Endothelial cell of umbilical vein (primary cell): ENCODE measurements around the gene SHISA7. TPM values are rescaled to one million over a fixed set of nuclear protein-coding genes. Genes with fewer than 3 reads are reported as not detected.

Experiments used
- BruUV-seq: library from RNA; stranded (reverse); fragments of 400-500 nt; replicated peaks from 2 replicates; lab custom pipeline; 2021; lab: Mats Ljungman, UMichigan
- CTCF ChIA-PET: fragments of 300-600, 350-600 bp; sonication (Branson Sonifier 250); formaldehyde crosslinking; loops from one replicate; lab custom pipeline; 2021; ENCODE audit warnings: antibody characterized with exemption, inconsistent platforms; lab: Charles Lee
- POLR2A ChIA-PET: fragments of 300-600, 350-600 bp; sonication (Branson Sonifier 250); formaldehyde crosslinking; loops from one replicate; lab custom pipeline; 2021; ENCODE audit warnings: antibody characterized with exemption, inconsistent platforms; lab: Charles Lee
- DNase-seq: peaks from one replicate; pipeline ENCODE4 v3.0.0-alpha.2; 2011; ENCODE audit warnings: low read depth, low spot score
- FAIRE-seq: peaks from 2 replicates; lab custom pipeline; 2011; peaks lifted over from hg19 to GRCh38; lab: Jason Lieb, UNC
- H2AFZ ChIP-seq: 2 replicates; pipeline ENCODE4 v1.6.0; 2012; ENCODE audit warnings: low read depth, low read length, control low read depth, inconsistent platforms
- H3K27ac ChIP-seq: 2 replicates; pipeline ENCODE4 v1.5.1; 2011; ENCODE audit warnings: low read depth, mild to moderate bottlenecking, control low read depth, low read length, moderate library complexity; ENCODE audit not compliant: insufficient read depth
- H3K27me3 ChIP-seq, 2 experiments: 2 replicates each; pipeline versions ENCODE4 v1.6.0 to v1.6.1; 2011; ENCODE audit warnings: low read length in 2 of 2, mixed read lengths in 1 of 2; ENCODE audit not compliant: control insufficient read depth in 2 of 2, insufficient read depth in 2 of 2
- H3K36me3 ChIP-seq, 2 experiments: 2 replicates in 1 of 2; 3 replicates in 1 of 2; pipeline ENCODE4 v1.5.1; 2011; ENCODE audit warnings: low read length in 2 of 2, mild to moderate bottlenecking in 1 of 2, moderate library complexity in 1 of 2; ENCODE audit not compliant: control insufficient read depth in 2 of 2, insufficient read depth in 2 of 2; ENCODE audit errors: extremely low read depth in 1 of 2
- H3K4me1 ChIP-seq: 3 replicates; pipeline ENCODE4 v1.5.1; 2011; ENCODE audit warnings: mild to moderate bottlenecking, low read length; ENCODE audit not compliant: control insufficient read depth, insufficient read depth; ENCODE audit errors: extremely low read depth
- H3K4me2 ChIP-seq: 2 replicates; pipeline ENCODE4 v1.6.1; 2011; ENCODE audit warnings: low read length, control low read depth, mixed read lengths; ENCODE audit not compliant: insufficient read depth
- H3K4me3 ChIP-seq, 3 experiments: fragments of 200-600 bp in 1 of 3; sonication (generic), shearing (Covaris generic) in 1 of 3; replicated peaks in 1 of 3; 2 replicates each; pipeline ENCODE4 v1.5.1; 2011 to 2016; ENCODE audit warnings: control low read depth in 3 of 3, low read length in 3 of 3, mild to moderate bottlenecking in 2 of 3, inconsistent platforms in 1 of 3, low read depth in 1 of 3, moderate library complexity in 1 of 3; ENCODE audit not compliant: insufficient read depth in 1 of 3
- H3K79me2 ChIP-seq: 2 replicates; pipeline ENCODE4 v1.6.0; 2012; ENCODE audit warnings: low read length, inconsistent platforms; ENCODE audit not compliant: control insufficient read depth, insufficient read depth
- H3K9ac ChIP-seq: replicated peaks from 2 replicates; pipeline ENCODE3; 2011; ENCODE audit warnings: low read length, control low read depth; ENCODE audit not compliant: insufficient read depth; ENCODE audit errors: extremely low read depth
- H3K9me1 ChIP-seq: replicated peaks from 3 replicates; pipeline ENCODE4 v1.6.0; 2011; ENCODE audit warnings: mild to moderate bottlenecking, low read length; ENCODE audit not compliant: control insufficient read depth, insufficient read depth; ENCODE audit errors: extremely low read depth
- H3K9me3 ChIP-seq: replicated peaks from 2 replicates; pipeline ENCODE4 v1.5.1; 2012; ENCODE audit warnings: low read length, inconsistent platforms; ENCODE audit not compliant: control insufficient read depth, insufficient read depth
- H4K20me1 ChIP-seq: replicated peaks from 2 replicates; pipeline ENCODE3; 2011; ENCODE audit warnings: mild to moderate bottlenecking, low read length; ENCODE audit not compliant: control insufficient read depth, insufficient read depth; ENCODE audit errors: extremely low read depth
- EZH2 ChIP-seq: IDR thresholded peaks from 2 replicates; pipeline ENCODE4 v1.6.1; 2012; ENCODE audit warnings: borderline replicate concordance, low read depth, mild to moderate bottlenecking, moderate library complexity, low read length, inconsistent platforms; ENCODE audit not compliant: severe bottlenecking
- FOS ChIP-seq: IDR thresholded peaks from 2 replicates; pipeline ENCODE4 v1.6.1; 2011; ENCODE audit warnings: mild to moderate bottlenecking, low read length, moderate library complexity, borderline replicate concordance; ENCODE audit not compliant: insufficient read depth
- GATA2 ChIP-seq: IDR thresholded peaks from 2 replicates; pipeline ENCODE4 v1.7.0; 2011; ENCODE audit warnings: low read depth, mild to moderate bottlenecking, moderate library complexity, mixed read lengths, low read length; ENCODE audit not compliant: insufficient read length, insufficient read depth
- JUN ChIP-seq: IDR thresholded peaks from 2 replicates; pipeline ENCODE4 v1.6.1; 2011; ENCODE audit warnings: borderline replicate concordance, low read depth; ENCODE audit not compliant: insufficient read length, insufficient read depth
- MYC ChIP-seq: IDR thresholded peaks from one replicate; pipeline ENCODE4 v1.6.1; 2011; ENCODE audit warnings: mild to moderate bottlenecking, low read depth, low read length
- POLR2A ChIP-seq: IDR thresholded peaks from 2 replicates; pipeline ENCODE4 v1.6.1; 2012; ENCODE audit warnings: low read depth, mild to moderate bottlenecking, control low read depth, low read length
- POLR2AphosphoS5 ChIP-seq: IDR thresholded peaks from 2 replicates; pipeline ENCODE4 v1.6.1; 2012; ENCODE audit warnings: low read depth, mild to moderate bottlenecking, control low read depth, low read length, moderate library complexity; ENCODE audit not compliant: insufficient read depth
- dilution Hi-C: fragments of 300-500 bp; cut with MboI; formaldehyde crosslinking; loops from one replicate; pipeline ENCODE4 v1.15.0; 2019; ENCODE audit warnings: low sequenced_read_pairs; ENCODE audit not compliant: extremely low pct_ligation_motif_present
- intact Hi-C: fragments of 100-400 bp; cut with micrococcal nuclease; formaldehyde crosslinking; loops from one replicate; pipeline ENCODE4 v1.10.0; 2022
- polyA plus RNA-seq, 4 experiments: library from polyadenylated mRNA; depleted of rRNA in 3 of 4; stranded (reverse) in 3 of 4; unstranded in 1 of 4; fragments of >200 nt; gene quantifications; 2 replicates each; pipeline versions ENCODE4 v1.2.1 to v1.2.3, GENCODE V29; 2011 to 2012; ENCODE audit warnings: missing spikeins in 1 of 4
- total RNA-seq: library from RNA; stranded (reverse); gene quantifications from 2 replicates; pipeline ENCODE4 v1.2.3, GENCODE V29; 2021
- TF ChIP-seq, protein P1 (sequence below): IDR thresholded peaks from 2 replicates; pipeline ENCODE4 v1.6.1; 2011; ENCODE audit not compliant: insufficient read depth, insufficient read length
- TF ChIP-seq, protein P2 (sequence below), 2 donors: IDR thresholded peaks; 1 replicate in 1 of 2; 2 replicates in 1 of 2; pipeline ENCODE4 v1.5.1; 2011; ENCODE audit warnings: low read length in 2 of 2, mild to moderate bottlenecking in 2 of 2, moderate library complexity in 2 of 2, control low read depth in 1 of 2, inconsistent platforms in 1 of 2, low read depth in 1 of 2; ENCODE audit not compliant: insufficient read depth in 1 of 2; ENCODE audit errors: extremely low read depth in 1 of 2

Gene SHISA7
- total and polyA plus RNA-seq, 2 donors (not counting 3 experiments of a cell fraction or from before 2014, with no cell fraction given): not detected

DNA sequence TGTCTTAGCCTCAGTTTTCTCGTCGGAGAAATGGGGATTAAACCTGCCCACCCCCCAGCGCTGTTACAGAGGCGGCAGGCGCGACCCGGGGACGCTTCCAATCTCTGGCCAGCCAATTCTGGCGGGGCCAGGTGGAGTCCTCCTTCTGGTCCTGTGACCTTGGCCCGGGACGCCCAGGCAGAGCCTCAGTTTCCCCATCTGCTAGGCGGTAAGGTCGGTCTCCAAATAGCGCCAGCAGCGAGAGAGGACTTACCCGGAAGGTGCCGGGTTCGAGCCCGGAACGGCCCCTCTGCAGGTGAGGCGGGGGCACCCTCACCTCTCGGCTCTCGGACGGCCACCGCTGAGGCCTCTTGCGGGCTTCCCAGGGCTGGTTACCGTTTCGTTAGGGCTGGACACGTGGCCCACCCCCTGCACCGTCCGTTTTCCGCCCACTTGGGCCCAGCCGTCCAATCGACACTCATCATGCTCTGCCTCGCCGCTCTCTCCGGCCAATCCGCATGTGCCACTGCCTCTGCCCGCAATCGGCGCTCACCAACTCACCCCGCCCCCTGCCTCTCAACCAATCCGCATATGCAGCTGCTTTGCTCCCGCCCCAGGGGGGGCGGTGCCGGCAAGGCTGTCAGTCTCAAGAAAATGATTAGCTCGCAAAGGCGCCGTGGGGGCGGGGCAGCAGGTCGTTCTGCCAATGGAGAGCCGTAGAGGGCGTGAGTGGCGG is 18.3 kb upstream of the SHISA7 start, which contains the start of gene ISOC2:
TSS of gene ISOC2 (minus strand) at position 384 of the 715 bp plus-strand sequence. CDS start 5,156 bp downstream, outside the sequence.
- dilution Hi-C loops: no loop called here
- TSS peak; percentile 86 for BruUV-seq

DNA sequence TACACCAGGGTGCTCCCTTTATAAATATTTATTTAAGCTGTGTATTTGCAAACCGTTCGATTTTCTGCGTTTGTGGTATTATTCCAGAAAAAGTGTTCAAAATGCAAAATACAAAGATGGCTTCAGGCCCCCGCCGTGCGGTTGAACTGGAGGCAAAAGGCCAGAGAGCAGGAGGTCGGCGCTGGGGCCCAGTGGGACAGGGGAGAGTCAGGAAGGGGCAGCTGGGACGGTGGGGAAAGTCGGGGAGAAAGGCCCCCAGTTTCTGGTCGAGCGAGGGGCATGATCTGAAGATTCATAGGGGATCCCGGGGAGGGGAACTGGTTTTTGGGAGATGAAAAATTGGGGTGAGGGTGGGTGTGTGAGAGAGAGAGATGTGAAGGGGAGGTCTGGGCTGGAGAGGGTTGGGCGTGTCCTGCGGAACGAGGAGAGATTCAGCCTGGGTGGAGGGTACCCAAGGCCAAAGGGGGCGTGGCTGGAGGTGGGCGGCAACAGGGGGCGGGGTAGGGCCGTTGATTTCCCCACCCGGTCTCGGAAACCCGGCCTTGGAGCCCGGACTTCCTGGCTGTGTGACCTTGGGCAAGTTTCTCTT is 17.7 kb upstream of the SHISA7 start:
- H3K36me3 ChIP-seq: no peaks in the 10 kb centered on the region
- H3K9me3 ChIP-seq: no peaks in the 10 kb centered on the region
- H3K9me1 ChIP-seq: no peaks in the 10 kb centered on the region
- H3K9ac ChIP-seq: peak overlapping the region; percentile 81
- H4K20me1 ChIP-seq: no peaks in the 10 kb centered on the region
- peaks cover 13% of the 10 kb centered on the region for H3K4me1 ChIP-seq
- DNase-seq: peak; percentile 46
- peak overlapping the region; percentile 39 to 95 (median 70) for H3K4me3 ChIP-seq
- dilution Hi-C loops: no loop called here
- TF ChIP-seq JUN: no peak
- TF ChIP-seq, protein P1, sequence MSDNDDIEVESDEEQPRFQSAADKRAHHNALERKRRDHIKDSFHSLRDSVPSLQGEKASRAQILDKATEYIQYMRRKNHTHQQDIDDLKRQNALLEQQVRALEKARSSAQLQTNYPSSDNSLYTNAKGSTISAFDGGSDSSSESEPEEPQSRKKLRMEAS: no peak
- TF ChIP-seq EZH2: no peak
- TF ChIP-seq FOS: no peak
- no peak for TF ChIP-seq POLR2AphosphoS5
- no peak for TF ChIP-seq GATA2
- TF ChIP-seq MYC: no peak
- no peak for TF ChIP-seq POLR2A
- TF ChIP-seq, protein P2, sequence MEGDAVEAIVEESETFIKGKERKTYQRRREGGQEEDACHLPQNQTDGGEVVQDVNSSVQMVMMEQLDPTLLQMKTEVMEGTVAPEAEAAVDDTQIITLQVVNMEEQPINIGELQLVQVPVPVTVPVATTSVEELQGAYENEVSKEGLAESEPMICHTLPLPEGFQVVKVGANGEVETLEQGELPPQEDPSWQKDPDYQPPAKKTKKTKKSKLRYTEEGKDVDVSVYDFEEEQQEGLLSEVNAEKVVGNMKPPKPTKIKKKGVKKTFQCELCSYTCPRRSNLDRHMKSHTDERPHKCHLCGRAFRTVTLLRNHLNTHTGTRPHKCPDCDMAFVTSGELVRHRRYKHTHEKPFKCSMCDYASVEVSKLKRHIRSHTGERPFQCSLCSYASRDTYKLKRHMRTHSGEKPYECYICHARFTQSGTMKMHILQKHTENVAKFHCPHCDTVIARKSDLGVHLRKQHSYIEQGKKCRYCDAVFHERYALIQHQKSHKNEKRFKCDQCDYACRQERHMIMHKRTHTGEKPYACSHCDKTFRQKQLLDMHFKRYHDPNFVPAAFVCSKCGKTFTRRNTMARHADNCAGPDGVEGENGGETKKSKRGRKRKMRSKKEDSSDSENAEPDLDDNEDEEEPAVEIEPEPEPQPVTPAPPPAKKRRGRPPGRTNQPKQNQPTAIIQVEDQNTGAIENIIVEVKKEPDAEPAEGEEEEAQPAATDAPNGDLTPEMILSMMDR (IDR thresholded peaks at IDR 0.05; ENCODE audit: extremely low read depth in 1 of 2, insufficient read depth in 1 of 2, low read depth in 1 of 2, low read length in 2 of 2): no peak
- peak overlapping the region; percentile 63 for H3K27ac ChIP-seq
- FAIRE-seq: no peak
- CTCF ChIA-PET: no interaction called here
- peak overlapping the region; percentile 74 for H3K4me2 ChIP-seq
- POLR2A ChIA-PET: no interaction called here
- no peaks in the 10 kb centered on the region for H3K27me3 ChIP-seq
- H3K79me2 ChIP-seq: no peaks in the 10 kb centered on the region
- BruUV-seq: no TSS peak
- intact Hi-C loops: loop anchor here (1.0 to 5.0 kb wide), 5 partner anchors 16 to 164 kb away; partner anchors contain the start of genes RPL28, TMEM238, ZNF628 and ZNF784
- peak overlapping the region; percentile 69 for H2AFZ ChIP-seq

More for the DNA sequence above, 18.3 kb upstream of the SHISA7 start, which contains the start of gene ISOC2:
- TF ChIP-seq, protein P1: peak; percentile 95
- no peak for TF ChIP-seq GATA2
- peak; percentile 37 for TF ChIP-seq MYC
- FAIRE-seq (peak; percentile 99), DNase-seq (peak; percentile 100)
- H3K4me2 ChIP-seq: peak within 1 kb of the TSS; percentile 84
- H4K20me1 ChIP-seq: no peaks in the 10 kb centered on the region
- CTCF ChIA-PET: interaction anchor here (0.6 to 1.5 kb wide), 7 partner anchors 8 to 325 kb away, joined by 3 to 21 read pairs (median 4); no protein-coding TSS in a partner anchor
- H3K9me3 ChIP-seq: no peaks in the 10 kb centered on the region
- H3K36me3 ChIP-seq: no peaks in the 10 kb centered on the region
- intact Hi-C loops: loop anchor here (1.0 to 5.0 kb wide), 5 partner anchors 15 to 163 kb away; partner anchors contain the start of genes RPL28, TMEM238, ZNF628 and ZNF784
- peak within 1 kb of the TSS; percentile 39 to 95 (median 70) for H3K4me3 ChIP-seq
- H2AFZ ChIP-seq: peak within 1 kb of the TSS; percentile 69
- no peaks in the 10 kb centered on the region for H3K9me1 ChIP-seq
- H3K4me1 ChIP-seq: peaks cover 13% of the 10 kb centered on the region
- no peaks in the 10 kb centered on the region for H3K79me2 ChIP-seq
- peak within 1 kb of the TSS; percentile 81 for H3K9ac ChIP-seq
- POLR2A ChIA-PET: interaction anchor here (1.0 to 1.1 kb wide), 3 partner anchors 15 to 54 kb away, joined by 4 to 6 read pairs (median 4); partner anchors contain the start of genes UBE2S and ZNF628
- peak within 1 kb of the TSS; percentile 63 for H3K27ac ChIP-seq
- no peaks in the 10 kb centered on the region for H3K27me3 ChIP-seq
